Esophagus muscularis mucosa (tissue), 4 donors: ENCODE data around the gene NEK7. TPM values are rescaled to one million over a fixed set of nuclear protein-coding genes. Genes with fewer than 3 reads are reported as not detected.
"Not testable (repeated sequence)": the region's sequence is repeated elsewhere in the genome, so short reads cannot be mapped to it uniquely, and the experiment has no call there.

Source experiments
- DNase-seq: peaks from one replicate; pipeline ENCODE4 v3.0.0-alpha.2; 2017; ENCODE audit errors: extremely low spot score
- H3K27ac ChIP-seq, 4 donors: fragments of 200-600 bp; sonication (generic); replicated peaks in 1 of 4; 1 replicate in 3 of 4; 2 replicates in 1 of 4; pipeline ENCODE4 v1.5.1; 2016 to 2019; ENCODE audit warnings: mild to moderate bottlenecking in 1 of 4
- H3K27me3 ChIP-seq, 4 donors: fragments of 200-600 bp; sonication (generic); one replicate each; pipeline versions ENCODE4 v1.5.1 to v1.6.0; 2016 to 2019
- H3K36me3 ChIP-seq, 4 donors: fragments of 200-600 bp; sonication (generic); one replicate each; pipeline ENCODE4 v1.5.1; 2016 to 2019
- H3K4me1 ChIP-seq, 4 donors: fragments of 200-600 bp; sonication (generic); one replicate each; pipeline ENCODE4 v1.5.1; 2016 to 2019
- H3K4me3 ChIP-seq, 4 donors: fragments of 200-600 bp; sonication (generic); 1 replicate in 2 of 4; 2 replicates in 2 of 4; pipeline ENCODE4 v1.5.1; 2016 to 2019; ENCODE audit warnings: mild to moderate bottlenecking in 4 of 4, moderate library complexity in 1 of 4
- H3K9me3 ChIP-seq, 4 donors: fragments of 200-600 bp; sonication (generic); 1 replicate in 3 of 4; 2 replicates in 1 of 4; pipeline ENCODE4 v1.5.1; 2016 to 2019
- CTCF ChIP-seq, 3 experiments: fragments of 200-600 bp in 2 of 3; fragments of 450-650 bp in 1 of 3; sonication (generic) in 2 of 3; IDR thresholded peaks; one replicate each; pipeline ENCODE4 v1.5.1; 2017 to 2019; ENCODE audit warnings: antibody characterized with exemption in 3 of 3, mild to moderate bottlenecking in 2 of 3, moderate library complexity in 1 of 3
- EP300 ChIP-seq: sonication (generic); formaldehyde crosslinking; IDR thresholded peaks from one replicate; pipeline ENCODE4 v1.6.1; 2017; ENCODE audit warnings: antibody characterized with exemption
- POLR2A ChIP-seq: fragments of 450-650 bp; IDR thresholded peaks from one replicate; pipeline ENCODE4 v1.6.1; 2017; ENCODE audit warnings: antibody characterized with exemption, moderate library complexity, mild to moderate bottlenecking, low read depth
- POLR2AphosphoS5 ChIP-seq, 2 donors: sonication (generic); formaldehyde crosslinking; IDR thresholded peaks; one replicate each; pipeline ENCODE4 v1.6.1; 2017; ENCODE audit warnings: antibody characterized with exemption in 2 of 2
- WGBS: methylation state at CpG from one replicate; pipeline ENCODE4 v1.1.5; 2018; 5-methylcytosine and 5-hydroxymethylcytosine counted together
- intact Hi-C: fragments of 100-400 bp; cut with DNase I; formaldehyde crosslinking; loops from one replicate; pipeline ENCODE4 v1.15.1; 2023
- total RNA-seq, 4 donors: library from RNA; depleted of rRNA; stranded (reverse); fragments of >200 nt; gene quantifications; one replicate each; pipeline versions ENCODE4 v1.1.0 to v1.2.1, GENCODE V29; 2016

Gene NEK7
- total RNA-seq, 4 donors from 2014 or later, result 110 to 196 (median 158) TPM

GRCh38 chr1:198298640-198299039 lies 141.8 kb downstream of the NEK7 start:
- 75% methylated on average over 6 of the region's 6 CpGs for WGBS
- Histone ChIP-seq H3K4me3 (no peak overlapping the region), H3K36me3 (peaks cover 0 to 21% (median 7%) of the 10 kb centered on the region in 4 donors), H3K4me1 (no peaks in the 10 kb centered on the region), H3K27me3 (no peaks in the 10 kb centered on the region), H3K27ac (no peak overlapping the region), H3K9me3 (no peaks in the 10 kb centered on the region)
- DNase-seq, result no peak
- intact Hi-C loops, result no loop called here
- TF ChIP-seq POLR2A (no peak), EP300 (no peak), CTCF (IDR thresholded peaks at IDR 0.05) (no peak), POLR2AphosphoS5 (IDR thresholded peaks at IDR 0.05) (no peak)

- no peak for TF ChIP-seq EP300
- no peak for TF ChIP-seq POLR2AphosphoS5 (IDR thresholded peaks at IDR 0.05)
- TF ChIP-seq CTCF (IDR thresholded peaks at IDR 0.05), result no peak
- TF ChIP-seq POLR2A, result no peak
- Histone ChIP-seq H3K27me3 (no peaks in the 10 kb centered on the region), H3K36me3 (peaks cover 0 to 21% (median 7%) of the 10 kb centered on the region in 4 donors), H3K4me1 (no peaks in the 10 kb centered on the region), H3K27ac (no peak overlapping the region), H3K4me3 (no peak overlapping the region), H3K9me3 (no peaks in the 10 kb centered on the region)
- intact Hi-C loops, result no loop called here
- WGBS, result 92% methylated on average over 1 of the region's 1 CpG
- DNase-seq, result no peak
These were observed 143.7 kb downstream of the NEK7 start for GRCh38 chr1:198300451-198300850.

DNA sequence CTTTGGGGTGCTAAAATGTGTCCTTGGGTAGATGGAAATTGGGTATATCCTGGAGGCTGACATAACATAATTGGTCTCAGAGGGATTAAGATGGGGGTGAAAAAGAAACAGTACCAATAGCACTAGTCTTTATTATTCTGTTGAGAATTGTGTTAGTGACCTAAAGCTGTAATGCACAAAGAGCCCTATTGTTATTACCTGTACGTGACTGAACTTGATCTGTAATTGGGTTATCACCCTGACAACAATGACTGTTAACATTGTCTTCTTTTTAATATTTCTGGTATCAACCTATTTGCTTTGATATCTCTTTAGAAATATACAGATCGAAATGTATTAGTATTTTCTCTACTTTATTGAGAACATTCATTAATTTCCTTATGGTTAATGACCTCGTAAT lies 147.6 kb downstream of the NEK7 start:
- DNase-seq, result no peak
- no peaks in the 10 kb centered on the region for H3K4me1 ChIP-seq
- H3K27ac ChIP-seq, result no peak overlapping the region
- H3K36me3 ChIP-seq, result peaks cover 0 to 15% (median 3%) of the 10 kb centered on the region in 4 donors
- no peak for TF ChIP-seq POLR2A
- TF ChIP-seq POLR2AphosphoS5 (IDR thresholded peaks at IDR 0.05), result no peak
- no peak for TF ChIP-seq CTCF (IDR thresholded peaks at IDR 0.05)
- TF ChIP-seq EP300, result no peak
- intact Hi-C loops, result no loop called here
- no peak overlapping the region for H3K4me3 ChIP-seq
- no peaks in the 10 kb centered on the region for H3K9me3 ChIP-seq
- WGBS, result 94% methylated on average over 3 of the region's 3 CpGs
- no peaks in the 10 kb centered on the region for H3K27me3 ChIP-seq

GRCh38 chr1:198314817-198315216 lies 158.0 kb downstream of the NEK7 start:
- H3K9me3 ChIP-seq, H3K4me3 ChIP-seq, H3K27ac ChIP-seq, intact Hi-C loops, H3K4me1 ChIP-seq, DNase-seq, H3K27me3 ChIP-seq: not testable (repeated sequence)
- 90% methylated on average over 9 of the region's 15 CpGs for WGBS
- peaks cover 0 to 21% (median 12%) of the 10 kb centered on the region in 4 donors for H3K36me3 ChIP-seq

GRCh38 chr1:198315331-198315730 lies 158.5 kb downstream of the NEK7 start:
- 85% methylated on average over 8 of the region's 8 CpGs for WGBS
- peaks cover 0 to 22% (median 12%) of the 10 kb centered on the region in 4 donors for H3K36me3 ChIP-seq
- H3K27ac ChIP-seq, H3K9me3 ChIP-seq, intact Hi-C loops, DNase-seq, H3K4me3 ChIP-seq, H3K27me3 ChIP-seq, H3K4me1 ChIP-seq: not testable (repeated sequence)

DNA sequence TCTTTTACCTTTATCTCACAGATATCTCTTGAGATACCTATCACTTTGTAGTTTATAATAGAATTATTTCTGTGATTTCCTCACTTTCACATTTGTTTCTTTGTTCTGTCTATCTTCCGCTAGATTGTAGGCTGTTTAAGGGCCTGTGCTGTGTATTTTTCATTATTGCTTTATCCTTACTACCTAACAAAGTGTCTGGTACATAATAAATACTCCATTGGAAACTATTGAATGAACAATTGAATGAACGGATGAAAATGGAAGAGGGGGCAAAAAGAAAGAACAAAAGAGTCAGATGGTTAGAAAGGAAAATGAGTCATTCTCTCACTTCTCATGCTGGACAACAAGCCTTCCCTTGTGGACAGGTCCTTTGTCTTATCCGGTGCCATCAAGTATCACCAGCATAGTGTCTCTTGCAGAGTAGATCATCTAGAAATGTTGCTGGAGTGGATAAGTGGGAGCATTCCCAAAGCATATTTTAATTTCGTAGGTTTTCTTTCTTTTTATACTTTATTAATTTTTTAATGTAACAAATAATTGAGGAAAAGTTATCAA lies 159.8 kb downstream of the NEK7 start:
- no peaks in the 10 kb centered on the region for H3K9me3 ChIP-seq
- peaks cover 0 to 22% (median 12%) of the 10 kb centered on the region in 4 donors for H3K36me3 ChIP-seq
- no peak overlapping the region for H3K4me3 ChIP-seq
- H3K27me3 ChIP-seq, result no peaks in the 10 kb centered on the region
- intact Hi-C loops, result no loop called here
- no peak for DNase-seq
- H3K27ac ChIP-seq, result no peak overlapping the region
- TF ChIP-seq EP300 (no peak), CTCF (IDR thresholded peaks at IDR 0.05) (no peak)
- 71% methylated on average over 4 of the region's 4 CpGs for WGBS
- no peaks in the 10 kb centered on the region for H3K4me1 ChIP-seq
